Activated naive CD4-positive, alpha-beta T cell treated with anti-CD3 and anti-CD28 coated beads for 36 hours (primary cell): ENCODE data around the gene C19orf47. TPM values are rescaled to one million over a fixed set of nuclear protein-coding genes. Genes with fewer than 3 reads are reported as not detected.
A peak's percentile ranks its signal among the peaks of the same experiment; 100 is the strongest.
"Not testable (repeated sequence)": the region's sequence is repeated elsewhere in the genome, so short reads cannot be mapped to it uniquely, and the experiment has no call there.

ENCODE experiments used
- CTCF ChIA-PET: fragments of 350-600 bp; sonication (Branson Sonifier 250); formaldehyde crosslinking; loops from one replicate; lab custom pipeline; 2021; ENCODE audit warnings: antibody characterized with exemption; lab: Charles Lee
- DNase-seq: peaks from one replicate; pipeline ENCODE4 v3.0.0-alpha.2; 2020
- H3K27ac Mint-ChIP-seq: one replicate; pipeline ENCODE4 v1.8.0; 2021; ENCODE audit warnings: mild to moderate bottlenecking, mixed read lengths
- H3K27me3 Mint-ChIP-seq: one replicate; pipeline ENCODE4 v1.8.0; 2021; ENCODE audit warnings: low read depth, mixed read lengths
- H3K36me3 Mint-ChIP-seq: one replicate; pipeline ENCODE4 v1.8.0; 2021; ENCODE audit warnings: low read depth, mixed read lengths
- H3K4me1 Mint-ChIP-seq: one replicate; pipeline ENCODE4 v1.8.0; 2021; ENCODE audit warnings: low read depth, mixed read lengths
- H3K4me3 Mint-ChIP-seq: one replicate; pipeline ENCODE4 v1.8.0; 2021; ENCODE audit warnings: mild to moderate bottlenecking, moderate library complexity, mixed read lengths
- H3K9me3 Mint-ChIP-seq: one replicate; pipeline ENCODE4 v1.8.0; 2021; ENCODE audit warnings: mixed read lengths
- intact Hi-C: fragments of 100-400 bp; cut with micrococcal nuclease; formaldehyde crosslinking; loops from one replicate; pipeline ENCODE4 v1.15.1; 2023
- total RNA-seq, 2 experiments: library from RNA; stranded (reverse); gene quantifications; one replicate each; pipeline ENCODE4 v1.2.3, GENCODE V29; 2021

The C19orf47 gene
- total RNA-seq, 2 experiments from 2014 or later: 13.5 to 14.6 TPM

GRCh38 chr19:40370253-40370652 lies 22.1 kb upstream of the C19orf47 start:
- intact Hi-C loops, H3K4me1 Mint-ChIP-seq, H3K27ac Mint-ChIP-seq, H3K27me3 Mint-ChIP-seq, H3K4me3 Mint-ChIP-seq, DNase-seq, H3K9me3 Mint-ChIP-seq, H3K36me3 Mint-ChIP-seq: not testable (repeated sequence)
- CTCF ChIA-PET: interaction anchor here (0.6 kb wide), 1 partner anchor 450 kb away, joined by 3 read pairs; no protein-coding TSS in a partner anchor

GRCh38 chr19:40369797-40370196 lies 21.6 kb upstream of the C19orf47 start:
- H3K4me1 Mint-ChIP-seq: peaks cover 12% of the 10 kb centered on the region
- no peak overlapping the region for H3K27ac Mint-ChIP-seq
- H3K9me3 Mint-ChIP-seq: no peaks in the 10 kb centered on the region
- H3K4me3 Mint-ChIP-seq: no peak overlapping the region
- H3K36me3 Mint-ChIP-seq: peaks cover 3% of the 10 kb centered on the region
- CTCF ChIA-PET: interaction anchor here (0.5 to 0.6 kb wide), 2 partner anchors 450 to 1003 kb away, joined by 3 to 5 read pairs; no protein-coding TSS in a partner anchor
- intact Hi-C loops: no loop called here
- DNase-seq: no peak
- H3K27me3 Mint-ChIP-seq: no peaks in the 10 kb centered on the region

GRCh38 chr19:40367577-40368434 lies 19.6 kb upstream of the C19orf47 start:
- Mint-ChIP-seq H3K27ac (no peak overlapping the region), H3K27me3 (no peaks in the 10 kb centered on the region), H3K4me1 (peaks cover 7% of the 10 kb centered on the region), H3K4me3 (no peak overlapping the region), H3K9me3 (no peaks in the 10 kb centered on the region), H3K36me3 (peaks cover 3% of the 10 kb centered on the region)
- no peak for DNase-seq
- CTCF ChIA-PET: interaction anchor here (1.0 to 1.4 kb wide), 2 partner anchors 62 to 228 kb away, joined by 3 to 4 read pairs; no protein-coding TSS in a partner anchor
- intact Hi-C loops: no loop called here

GRCh38 chr19:40366697-40367561 lies 18.7 kb upstream of the C19orf47 start:
- peaks cover 3% of the 10 kb centered on the region for H3K36me3 Mint-ChIP-seq
- intact Hi-C loops: no loop called here
- CTCF ChIA-PET: interaction anchor here (1.4 kb wide), 1 partner anchor 61 kb away, joined by 4 read pairs; no protein-coding TSS in a partner anchor
- H3K4me1 Mint-ChIP-seq: peaks cover 7% of the 10 kb centered on the region
- no peak overlapping the region for H3K4me3 Mint-ChIP-seq
- H3K9me3 Mint-ChIP-seq: no peaks in the 10 kb centered on the region
- no peak for DNase-seq
- no peaks in the 10 kb centered on the region for H3K27me3 Mint-ChIP-seq
- H3K27ac Mint-ChIP-seq: no peak overlapping the region

GRCh38 chr19:40365613-40366401 lies 17.6 kb upstream of the C19orf47 start:
- Mint-ChIP-seq H3K4me1 (peaks cover 7% of the 10 kb centered on the region), H3K27me3 (no peaks in the 10 kb centered on the region), H3K27ac (no peak overlapping the region), H3K36me3 (peaks cover 3% of the 10 kb centered on the region), H3K9me3 (no peaks in the 10 kb centered on the region), H3K4me3 (peak overlapping the region; percentile 47)
- CTCF ChIA-PET: interaction anchor here (0.7 kb wide), 1 partner anchor 269 kb away, joined by 3 read pairs; no protein-coding TSS in a partner anchor
- peak; percentile 37 for DNase-seq
- intact Hi-C loops: no loop called here

- Mint-ChIP-seq H3K36me3 (peaks cover under 1% of the 10 kb centered on the region), H3K9me3 (no peaks in the 10 kb centered on the region), H3K4me1 (peaks cover 7% of the 10 kb centered on the region), H3K4me3 (no peak overlapping the region), H3K27ac (no peak overlapping the region), H3K27me3 (no peaks in the 10 kb centered on the region)
- DNase-seq: no peak
- CTCF ChIA-PET: interaction anchor here (0.7 kb wide), 1 partner anchor 270 kb away, joined by 3 read pairs; no protein-coding TSS in a partner anchor
- intact Hi-C loops: no loop called here
These were observed 16.8 kb upstream of the C19orf47 start for GRCh38 chr19:40365010-40365409.

- intact Hi-C loops: no loop called here
- H3K4me1 Mint-ChIP-seq: peaks cover 7% of the 10 kb centered on the region
- H3K9me3 Mint-ChIP-seq: no peaks in the 10 kb centered on the region
- no peak for DNase-seq
- H3K27ac Mint-ChIP-seq: no peak overlapping the region
- CTCF ChIA-PET: no interaction called here
- no peak overlapping the region for H3K4me3 Mint-ChIP-seq
- peaks cover 1% of the 10 kb centered on the region for H3K36me3 Mint-ChIP-seq
- no peaks in the 10 kb centered on the region for H3K27me3 Mint-ChIP-seq
These were observed 14.9 kb upstream of the C19orf47 start for GRCh38 chr19:40363069-40363468.

GRCh38 chr19:40362160-40362559 lies 14.0 kb upstream of the C19orf47 start:
- no peak overlapping the region for H3K27ac Mint-ChIP-seq
- H3K4me3 Mint-ChIP-seq: no peak overlapping the region
- DNase-seq: no peak
- CTCF ChIA-PET: no interaction called here
- peaks cover 7% of the 10 kb centered on the region for H3K4me1 Mint-ChIP-seq
- no peaks in the 10 kb centered on the region for H3K9me3 Mint-ChIP-seq
- H3K36me3 Mint-ChIP-seq: peaks cover 1% of the 10 kb centered on the region
- intact Hi-C loops: no loop called here
- H3K27me3 Mint-ChIP-seq: no peaks in the 10 kb centered on the region

- H3K27ac Mint-ChIP-seq: no peak overlapping the region
- H3K27me3 Mint-ChIP-seq: no peaks in the 10 kb centered on the region
- no peak overlapping the region for H3K4me3 Mint-ChIP-seq
- no peaks in the 10 kb centered on the region for H3K9me3 Mint-ChIP-seq
- H3K4me1 Mint-ChIP-seq: peaks cover 11% of the 10 kb centered on the region
- H3K36me3 Mint-ChIP-seq: peaks cover 4% of the 10 kb centered on the region
- CTCF ChIA-PET: no interaction called here
- no peak for DNase-seq
- intact Hi-C loops: no loop called here
These were observed 12.6 kb upstream of the C19orf47 start for GRCh38 chr19:40360708-40361241.

GRCh38 chr19:40360020-40360707 lies 12.0 kb upstream of the C19orf47 start:
- Mint-ChIP-seq H3K4me3 (no peak overlapping the region), H3K36me3 (peaks cover 4% of the 10 kb centered on the region), H3K27ac (no peak overlapping the region), H3K4me1 (peaks cover 12% of the 10 kb centered on the region), H3K27me3 (no peaks in the 10 kb centered on the region), H3K9me3 (no peaks in the 10 kb centered on the region)
- intact Hi-C loops: no loop called here
- CTCF ChIA-PET: no interaction called here
- DNase-seq: no peak

GRCh38 chr19:40358773-40359172 lies 10.6 kb upstream of the C19orf47 start:
- Mint-ChIP-seq H3K9me3 (no peaks in the 10 kb centered on the region), H3K27ac (no peak overlapping the region), H3K27me3 (no peaks in the 10 kb centered on the region), H3K4me3 (no peak overlapping the region), H3K36me3 (peaks cover 4% of the 10 kb centered on the region), H3K4me1 (peaks cover 9% of the 10 kb centered on the region)
- intact Hi-C loops: no loop called here
- CTCF ChIA-PET: no interaction called here
- DNase-seq: no peak
